NCI-H526 (cell line): Measurements from ENCODE around the gene ANKUB1.

Experiments used
- DNase-seq, 2 experiments: peaks; one replicate each; lab custom pipeline; 2025; lab: John Stamatoyannopoulos, UW

ANKUB1 gene

DNA sequence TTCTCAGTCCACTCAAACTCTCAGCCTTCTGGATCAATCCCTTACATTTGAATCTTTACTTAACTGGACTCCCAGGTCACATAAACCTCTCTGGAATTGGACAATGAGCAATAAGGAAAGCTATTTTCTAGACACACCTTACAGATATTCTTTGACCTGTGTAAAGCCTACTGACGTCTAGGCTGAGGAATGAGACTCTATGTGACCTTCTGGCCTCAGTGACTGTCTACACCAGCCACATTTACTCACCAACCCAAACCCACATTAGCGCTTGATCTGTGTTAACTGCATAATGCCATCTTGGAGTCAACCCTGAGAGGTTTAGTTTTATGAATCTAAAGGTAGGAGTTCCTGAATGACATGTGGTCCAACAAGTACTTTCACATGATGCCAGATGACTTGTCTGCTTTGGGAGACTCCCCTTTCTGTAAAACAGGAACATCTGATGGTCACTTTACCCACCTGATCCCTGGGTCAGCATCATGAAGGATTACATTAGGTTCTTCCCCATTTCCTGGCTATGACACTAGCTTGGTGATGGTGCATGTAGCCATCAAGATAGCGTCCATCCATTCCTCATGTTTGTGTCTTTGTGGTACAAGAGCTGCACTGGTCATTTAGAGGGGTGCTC is 28.7 kb downstream of the ANKUB1 start:
- DNase-seq, result no peak

DNA sequence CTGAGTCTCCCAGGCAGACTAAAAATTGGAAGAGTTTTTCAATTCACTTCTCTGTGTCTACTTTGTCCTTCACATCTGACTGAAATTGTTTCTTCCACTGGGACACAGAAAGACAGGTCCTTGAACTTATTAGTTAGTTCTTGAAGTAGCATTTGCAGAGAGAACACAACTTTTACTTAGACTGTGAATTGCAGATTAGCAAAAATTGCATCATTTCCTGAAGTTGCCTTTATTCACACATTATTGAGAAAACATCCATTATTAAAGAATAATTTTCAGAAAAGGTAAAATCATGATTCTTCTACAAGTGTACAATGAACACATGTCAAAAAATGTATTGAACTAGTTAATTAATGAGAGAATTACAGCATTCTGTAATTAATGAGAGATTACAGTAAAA is 38.6 kb downstream of the ANKUB1 start:
- DNase-seq, result no peak

DNA sequence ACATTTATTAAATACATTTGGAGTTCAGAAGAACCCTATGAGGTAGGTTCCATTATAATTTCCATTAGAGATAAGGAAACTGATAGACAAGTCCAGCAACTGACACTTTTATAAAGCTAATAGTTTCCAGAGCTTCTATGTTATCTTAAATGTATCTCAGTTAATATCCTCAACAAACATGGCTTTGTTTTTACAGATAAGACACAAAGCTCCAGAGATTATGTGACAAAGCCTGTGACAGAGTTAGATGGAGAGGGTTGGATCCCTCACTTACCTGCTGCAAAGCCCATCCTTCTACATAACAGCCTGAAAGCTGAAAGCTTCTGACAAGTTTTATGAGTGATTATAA is 39.6 kb downstream of the ANKUB1 start:
- DNase-seq, result no peak

DNA sequence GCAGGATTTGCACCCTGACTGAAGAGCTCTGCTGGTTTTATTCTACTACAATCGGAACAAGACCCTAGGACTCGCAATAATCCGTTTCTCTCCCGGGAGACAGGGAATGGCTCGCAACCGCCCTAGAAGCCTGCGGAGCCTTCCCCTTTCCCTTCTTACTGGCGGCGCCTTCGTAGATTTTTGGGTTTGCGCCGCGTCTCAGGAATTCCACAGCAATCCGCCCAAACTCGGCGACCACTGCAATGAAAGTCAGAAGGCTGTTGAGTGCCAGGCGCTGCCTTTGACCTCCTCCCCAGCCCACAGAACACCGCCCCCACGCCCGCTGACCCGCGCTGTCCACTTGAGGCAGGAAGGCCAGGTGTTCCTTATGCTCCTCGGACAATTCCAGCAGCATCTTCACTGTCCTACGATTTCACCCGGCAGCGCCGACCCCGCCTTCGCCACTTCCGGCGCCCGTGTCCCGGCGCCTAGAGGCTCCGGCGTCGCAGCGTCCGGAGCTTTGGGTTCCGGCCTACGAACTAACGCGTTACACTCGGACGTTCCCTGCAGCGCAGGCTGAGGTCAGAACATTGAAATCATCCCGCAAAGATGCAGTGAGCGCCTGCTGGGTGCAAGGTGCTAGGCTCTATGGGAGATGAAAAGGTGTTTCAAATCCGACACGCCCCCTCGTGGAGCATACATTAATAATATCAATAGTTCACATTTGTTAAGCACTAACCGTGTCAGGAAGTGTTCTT is 40.1 kb downstream of the ANKUB1 start, which contains the start of gene COMMD2:
Gene COMMD2, minus strand, starts transcription at position 439 of the 737 bp plus-strand sequence. Its CDS starts 45 bp downstream, at position 394.
- DNase-seq, result peak; percentile 95 to 98

DNA sequence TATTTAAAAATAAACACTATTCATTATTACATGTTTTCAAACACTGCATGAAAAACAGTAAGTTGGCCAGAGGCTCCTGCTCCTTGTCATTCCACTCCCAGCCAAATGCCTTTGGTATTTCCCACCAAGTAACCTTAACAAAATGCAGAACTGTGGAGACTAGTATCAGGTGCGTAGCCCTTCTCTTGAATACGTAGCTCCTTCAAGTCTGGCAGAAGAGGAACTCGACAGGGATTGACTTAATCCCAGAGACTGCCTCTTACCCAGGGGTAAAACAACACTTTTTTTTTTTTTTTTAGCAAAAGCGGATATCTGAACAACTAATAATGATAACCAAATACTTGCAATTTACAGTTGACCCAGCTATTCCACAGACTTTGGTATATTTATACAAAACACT is 40.8 kb downstream of the ANKUB1 start:
- no peak for DNase-seq

DNA sequence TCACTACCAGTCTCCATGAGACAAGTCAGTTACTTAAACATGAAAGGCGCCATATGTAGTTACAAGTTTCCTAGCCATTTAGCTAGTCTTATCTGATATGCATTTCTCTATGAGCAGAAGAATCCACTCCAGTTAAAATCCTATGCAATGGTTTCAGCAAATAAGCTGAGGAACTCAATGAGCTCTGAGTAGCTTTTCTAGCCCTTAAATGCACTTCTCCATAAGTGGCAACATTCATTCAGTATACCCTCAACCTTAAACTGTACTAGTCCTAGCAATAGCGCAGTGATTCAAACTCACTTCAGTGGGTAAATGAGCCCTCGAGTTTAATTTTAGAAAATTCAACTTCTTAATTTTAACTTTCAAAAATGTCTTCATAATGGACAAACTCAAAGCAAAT is 47.7 kb downstream of the ANKUB1 start:
- DNase-seq, result no peak

DNA sequence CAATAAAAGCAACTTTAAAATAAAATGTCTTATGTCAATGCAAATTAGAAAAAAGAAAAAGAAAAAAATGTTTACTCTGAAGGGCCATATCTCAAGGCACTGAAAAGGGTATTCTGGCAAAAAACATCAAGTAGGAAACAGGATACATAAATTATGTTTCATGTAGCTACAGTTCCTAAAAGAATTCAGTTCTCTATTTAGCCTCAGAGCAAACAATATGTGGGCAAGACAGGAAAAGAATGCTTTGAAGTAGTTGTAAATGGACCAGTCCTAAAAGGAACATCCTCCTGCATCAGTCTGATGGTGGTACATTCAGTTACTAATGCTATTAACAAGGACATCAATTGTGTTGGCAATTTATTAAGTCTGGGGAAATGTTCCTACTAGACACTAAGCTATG is 48.2 kb downstream of the ANKUB1 start:
- DNase-seq, result no peak

DNA sequence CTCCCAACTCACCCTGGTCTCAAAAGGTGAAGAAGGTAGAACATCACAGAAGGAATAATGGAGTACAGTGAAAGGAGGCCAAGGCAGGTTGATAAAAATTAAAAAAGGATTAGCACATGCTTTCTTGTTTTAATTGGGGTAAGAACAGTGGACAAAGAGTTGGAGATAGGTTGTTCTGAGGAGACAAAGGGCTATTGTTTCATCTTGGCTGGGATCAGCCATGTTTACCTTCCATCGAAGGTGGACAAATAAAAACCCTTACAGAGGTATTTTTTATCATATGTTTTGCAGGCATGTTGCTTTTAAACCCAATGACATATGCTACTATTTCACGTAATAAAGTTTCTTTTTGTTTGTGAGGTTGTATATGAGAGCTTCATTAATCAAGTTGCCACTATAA is 53.0 kb downstream of the ANKUB1 start:
- DNase-seq, result peak in 1 of 2 experiments; percentile 30

DNA sequence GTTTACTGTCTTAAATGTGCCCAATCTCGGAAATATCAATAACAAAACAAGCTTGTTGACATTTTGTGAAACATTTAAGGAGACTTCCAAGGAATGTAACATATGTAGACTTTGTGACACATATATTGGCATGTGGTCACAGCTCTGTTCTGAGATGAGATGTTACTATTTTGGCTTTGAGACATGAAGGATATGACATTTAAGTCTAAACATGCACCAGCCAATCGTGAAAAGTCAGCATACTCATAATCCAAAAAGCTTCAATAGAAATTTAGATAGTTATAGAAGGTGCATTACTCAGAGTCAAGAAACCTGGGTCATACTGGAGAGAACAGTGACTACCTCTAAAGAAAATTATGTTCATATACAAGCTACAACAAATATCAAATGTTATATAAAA is 53.5 kb downstream of the ANKUB1 start:
- DNase-seq, result no peak

DNA sequence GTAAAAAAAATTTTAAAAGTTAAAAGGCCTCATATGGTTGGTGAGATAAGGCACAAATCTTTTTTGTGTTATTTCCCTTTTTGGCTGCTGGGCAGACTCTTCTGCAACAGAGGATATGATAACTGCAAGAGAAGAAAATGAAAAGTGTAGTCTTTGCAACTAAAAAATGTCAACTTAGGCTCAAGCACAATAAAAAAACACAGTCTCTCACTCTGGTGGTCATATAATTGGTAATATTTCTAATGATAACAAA is 55.5 kb downstream of the ANKUB1 start:
- DNase-seq, result no peak

DNA sequence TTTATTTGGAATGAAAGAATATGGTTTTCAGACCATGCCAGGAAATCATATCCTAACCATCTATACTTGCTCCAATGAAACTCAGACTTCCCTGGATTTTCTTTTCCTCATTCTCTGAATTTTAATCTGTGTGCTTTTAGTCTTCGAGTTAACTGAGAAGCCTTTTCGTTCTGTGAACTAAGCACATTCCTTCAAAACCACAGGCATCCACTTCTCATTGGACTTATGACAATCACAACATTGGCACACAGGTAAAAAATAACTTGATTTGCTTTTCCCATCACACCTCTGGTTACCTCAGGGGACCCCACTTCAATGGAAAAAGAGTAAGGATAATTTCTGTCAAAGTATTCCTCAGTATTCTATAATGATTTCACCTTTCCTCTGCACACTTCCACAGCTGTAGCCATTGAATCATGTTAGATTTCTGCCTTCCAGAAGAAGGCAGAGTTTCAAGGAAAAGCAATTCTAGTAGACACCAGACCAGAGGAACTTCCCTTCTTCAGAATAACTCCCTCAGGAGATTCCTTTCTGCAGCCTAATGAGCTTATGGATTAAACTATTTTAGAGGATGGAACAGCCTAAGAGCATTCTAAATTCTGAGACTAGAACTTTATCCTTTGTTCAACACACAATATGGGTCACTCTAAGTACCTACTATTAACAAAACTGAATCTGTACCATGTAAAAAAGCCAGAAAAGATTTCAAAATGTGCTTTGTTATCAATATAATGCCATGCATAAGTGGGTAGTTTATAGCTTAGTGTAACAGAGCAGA is 56.0 kb downstream of the ANKUB1 start:
- no peak for DNase-seq

DNA sequence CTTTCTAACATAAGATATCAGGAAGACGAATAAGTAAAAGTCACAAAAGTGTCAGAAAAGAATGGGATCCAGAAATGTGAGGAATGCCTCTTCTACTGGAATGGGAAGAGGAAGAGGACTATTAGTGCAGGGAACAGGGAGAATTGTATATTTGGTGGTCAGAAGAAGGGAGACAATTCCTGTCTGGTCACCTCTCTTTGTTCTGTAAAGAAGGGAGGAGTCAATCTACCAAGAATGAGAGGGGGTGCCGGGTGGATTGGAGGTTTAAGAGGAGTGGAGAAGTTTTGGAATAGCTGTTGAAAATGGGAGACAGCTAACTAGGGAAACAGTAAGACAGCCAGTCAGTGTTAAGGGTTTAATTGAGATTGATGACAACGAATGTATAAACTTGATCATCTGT is 60.1 kb downstream of the ANKUB1 start:
- no peak for DNase-seq

DNA sequence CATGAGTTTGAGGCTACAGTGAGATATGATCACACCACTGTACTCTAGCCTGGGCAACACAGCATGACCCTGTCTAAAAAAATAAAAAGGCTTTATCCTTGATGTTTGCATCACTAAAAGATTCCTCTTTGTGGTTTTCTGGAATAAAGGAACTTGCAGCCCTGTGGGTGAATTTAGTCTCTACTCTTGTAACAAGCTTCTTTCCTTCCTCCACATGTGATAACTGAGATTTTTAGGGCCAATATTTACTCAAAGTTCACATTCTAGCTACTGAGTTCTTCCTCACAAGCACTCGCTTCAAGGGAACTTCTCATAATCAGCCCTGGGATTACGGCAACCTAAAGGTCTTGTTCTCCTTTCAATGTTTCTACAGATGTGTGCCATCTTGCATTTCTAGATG is 64.7 kb downstream of the ANKUB1 start:
- DNase-seq, result no peak

DNA sequence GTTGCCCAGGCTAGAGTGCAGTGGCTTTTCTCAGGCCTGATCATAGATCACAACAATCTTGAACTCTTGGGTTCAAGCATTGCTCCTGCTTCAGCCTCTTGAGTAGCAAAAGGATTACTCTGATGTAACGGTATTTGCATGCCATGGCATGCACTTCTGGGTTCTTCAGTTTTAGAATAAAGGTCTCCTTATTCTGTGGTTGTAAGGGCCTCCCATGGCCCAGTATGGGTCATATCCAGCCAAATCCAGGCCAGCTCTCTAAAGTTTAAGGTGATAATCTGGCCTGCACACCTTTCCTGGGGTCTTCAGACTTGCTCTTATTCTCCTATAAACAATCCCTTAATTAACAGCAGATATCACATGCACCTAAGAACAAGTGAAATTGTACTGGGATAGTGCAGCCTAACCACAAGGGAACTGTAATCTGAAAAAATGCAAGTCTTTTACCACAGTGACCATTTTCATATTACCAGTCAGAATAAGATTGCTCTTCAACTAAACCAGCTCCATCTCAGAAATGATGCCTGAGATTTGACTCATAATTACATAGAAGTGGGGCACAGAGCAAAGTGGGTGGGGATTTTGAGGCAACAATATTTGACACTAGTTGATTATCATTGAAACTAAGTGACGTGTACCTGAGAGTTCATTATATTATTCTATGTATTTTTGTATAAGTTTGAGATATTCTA is 65.5 kb downstream of the ANKUB1 start:
- no peak for DNase-seq

DNA sequence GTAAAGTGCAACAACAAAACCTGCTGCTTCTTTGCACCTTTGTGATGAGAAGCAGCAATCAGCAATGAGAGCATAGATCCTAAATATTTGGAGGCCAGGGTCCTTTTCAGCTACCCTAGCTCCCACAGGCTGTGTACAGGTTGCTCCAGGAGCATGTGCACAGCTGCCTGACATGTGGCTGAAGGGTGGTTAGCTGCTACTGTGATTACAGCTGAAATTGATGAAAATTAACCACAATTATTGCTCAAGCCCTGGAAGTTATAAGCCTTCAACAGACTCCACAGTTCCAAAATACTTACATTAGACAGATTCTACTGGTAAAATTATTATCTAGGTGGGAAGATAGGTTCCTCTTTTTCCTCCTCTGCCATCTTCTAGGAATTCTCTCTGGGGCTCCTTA is 68.6 kb downstream of the ANKUB1 start:
- DNase-seq, result no peak

DNA sequence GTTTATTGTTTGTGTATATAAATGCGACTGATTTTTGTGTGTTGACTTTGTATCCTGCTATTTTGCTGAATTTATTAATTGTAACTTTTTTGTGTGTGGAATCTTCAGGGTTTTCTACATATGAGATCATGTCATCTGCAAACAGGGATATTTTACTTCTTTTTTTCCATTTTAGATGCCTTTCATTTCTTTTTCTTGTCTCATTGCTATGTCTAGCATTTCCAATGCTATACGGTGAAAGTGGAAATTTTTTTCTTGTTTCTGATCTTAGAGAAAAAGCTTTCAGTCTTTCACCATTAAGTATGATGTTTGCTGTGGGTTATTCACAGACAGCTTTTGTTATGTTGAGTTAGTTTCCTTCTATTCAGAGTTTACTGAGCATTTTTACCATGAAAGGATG is 71.4 kb downstream of the ANKUB1 start:
- no peak for DNase-seq

DNA sequence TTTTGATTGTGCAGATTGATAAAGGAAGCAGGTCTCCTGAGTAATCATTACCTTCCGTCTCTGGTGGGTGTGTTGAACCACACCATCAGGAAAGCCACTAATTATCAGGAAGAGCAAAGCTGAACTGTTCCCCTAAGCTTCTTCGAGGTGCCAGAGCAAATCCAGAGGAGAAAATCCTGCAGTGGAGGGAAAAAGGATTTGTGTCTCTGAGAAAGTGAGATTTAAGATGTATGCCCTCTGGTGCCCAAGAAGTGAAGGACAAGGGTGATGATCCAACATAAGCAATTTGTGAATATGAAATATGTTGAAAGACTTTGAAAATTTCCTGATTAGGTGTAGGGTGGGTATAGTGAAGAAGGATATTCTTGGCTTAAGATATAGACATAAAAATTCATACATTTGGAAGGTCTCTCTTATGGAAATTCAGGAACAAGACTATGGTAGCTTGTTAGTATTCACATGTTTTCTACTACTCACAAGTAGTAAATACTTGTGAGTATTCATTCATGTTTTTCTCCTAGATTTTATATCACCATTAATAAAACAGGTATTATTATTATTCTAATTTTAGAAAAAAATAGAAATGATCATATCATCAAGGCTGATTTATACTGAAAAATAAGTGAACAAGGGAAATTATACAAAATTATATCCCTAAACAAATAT is 74.8 kb downstream of the ANKUB1 start:
- DNase-seq, result peak; percentile 47 to 80

DNA sequence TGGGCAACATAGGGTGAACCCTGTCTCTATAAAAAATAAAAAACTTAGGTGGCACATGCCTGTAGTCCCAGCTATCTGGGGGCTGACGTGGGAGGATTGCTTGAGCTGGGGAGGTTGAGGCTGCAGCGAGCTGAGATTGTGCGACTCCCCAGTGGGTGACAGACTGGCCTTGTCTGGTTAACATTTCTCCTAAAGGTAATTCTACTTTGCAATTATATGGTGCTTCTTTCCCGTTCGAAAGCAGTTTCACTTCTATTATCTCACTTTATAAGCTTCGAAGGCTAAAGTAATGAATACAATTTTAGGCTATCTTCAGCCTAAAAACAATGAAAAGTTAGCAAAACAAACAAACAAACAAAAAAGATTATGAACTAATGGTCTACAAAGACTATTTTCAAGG is 75.4 kb downstream of the ANKUB1 start:
- DNase-seq, result no peak

DNA sequence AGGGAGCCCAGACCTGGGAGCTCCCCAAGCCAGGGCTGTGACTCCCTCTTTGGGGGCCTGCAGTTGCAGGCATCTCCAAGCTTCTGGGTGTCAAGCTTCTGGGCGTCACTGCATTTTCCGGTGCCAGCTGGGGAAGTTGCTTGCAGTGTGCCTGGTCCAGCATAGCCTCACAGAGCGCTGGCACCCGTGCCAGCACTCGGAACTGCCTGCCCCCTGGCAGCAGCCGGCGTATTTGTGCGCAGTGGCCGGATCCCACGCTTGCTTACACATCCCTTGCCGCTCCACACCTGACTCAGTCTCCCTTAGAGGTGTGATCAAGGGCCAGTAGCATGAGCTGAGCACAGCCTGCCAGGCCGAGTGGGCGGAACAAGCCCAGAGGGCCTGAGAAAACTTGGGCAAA is 77.1 kb downstream of the ANKUB1 start:
- no peak for DNase-seq

DNA sequence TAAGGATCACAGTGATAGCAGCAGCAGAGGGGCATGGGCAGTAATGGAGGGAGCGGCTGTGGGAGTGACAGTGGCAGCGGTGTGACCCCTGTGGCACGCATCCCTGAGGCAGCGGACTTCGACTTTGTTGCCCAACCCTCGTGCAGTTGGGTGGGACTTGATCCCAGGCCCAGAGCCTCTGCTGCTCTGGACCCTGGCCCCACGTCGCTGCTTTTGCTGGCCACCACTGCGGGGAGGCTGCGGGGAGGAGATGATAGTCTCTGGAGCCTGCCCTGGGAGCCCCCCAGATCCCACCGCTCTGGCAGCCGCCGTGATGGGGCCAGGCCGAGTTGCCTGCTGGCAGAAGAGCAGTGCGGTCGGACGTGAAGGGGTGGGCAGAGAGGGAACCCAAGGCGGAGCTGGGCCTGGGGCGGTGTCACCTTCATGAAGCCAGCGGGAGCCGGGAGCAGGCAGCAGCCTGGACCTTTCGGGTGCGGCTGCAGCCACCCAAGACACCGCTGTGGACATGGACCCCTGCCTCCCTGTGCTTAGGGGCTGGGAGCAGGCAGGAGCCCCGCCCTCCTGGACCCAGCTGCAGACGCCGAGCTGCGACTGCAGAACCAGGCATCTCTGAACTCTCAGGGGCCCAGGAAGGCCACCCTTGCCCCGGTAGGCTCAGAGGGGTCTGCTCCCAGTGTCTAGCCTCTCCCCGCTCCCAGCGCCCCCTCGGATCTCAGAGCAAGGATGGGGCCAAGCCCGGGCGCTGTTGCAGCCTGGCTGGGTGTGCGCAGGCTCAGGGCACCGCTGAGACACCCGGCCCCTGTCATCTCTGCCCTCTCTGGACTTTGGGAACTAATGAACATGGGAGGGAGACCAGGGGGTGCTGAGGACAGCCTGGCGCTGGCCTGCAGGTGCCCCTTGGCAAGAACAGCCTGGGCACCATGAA is 78.4 kb downstream of the ANKUB1 start:
- no peak for DNase-seq
